Activated CD4-positive, alpha-beta T cell treated with anti-CD3 and anti-CD28 coated beads, Interleukin-2, Interleukin-6, amounts not matched to agents 100 ng/mL and 50 ng/mL, durations not matched to agents 16 hours and 8 hours (primary cell): ENCODE data around the gene PRPF31.
A peak's percentile ranks its signal among the peaks of the same experiment; 100 is the strongest.

Experiments used
- DNase-seq: peaks from one replicate; pipeline ENCODE4 v3.0.0-alpha.2; 2020

The PRPF31 gene

DNA sequence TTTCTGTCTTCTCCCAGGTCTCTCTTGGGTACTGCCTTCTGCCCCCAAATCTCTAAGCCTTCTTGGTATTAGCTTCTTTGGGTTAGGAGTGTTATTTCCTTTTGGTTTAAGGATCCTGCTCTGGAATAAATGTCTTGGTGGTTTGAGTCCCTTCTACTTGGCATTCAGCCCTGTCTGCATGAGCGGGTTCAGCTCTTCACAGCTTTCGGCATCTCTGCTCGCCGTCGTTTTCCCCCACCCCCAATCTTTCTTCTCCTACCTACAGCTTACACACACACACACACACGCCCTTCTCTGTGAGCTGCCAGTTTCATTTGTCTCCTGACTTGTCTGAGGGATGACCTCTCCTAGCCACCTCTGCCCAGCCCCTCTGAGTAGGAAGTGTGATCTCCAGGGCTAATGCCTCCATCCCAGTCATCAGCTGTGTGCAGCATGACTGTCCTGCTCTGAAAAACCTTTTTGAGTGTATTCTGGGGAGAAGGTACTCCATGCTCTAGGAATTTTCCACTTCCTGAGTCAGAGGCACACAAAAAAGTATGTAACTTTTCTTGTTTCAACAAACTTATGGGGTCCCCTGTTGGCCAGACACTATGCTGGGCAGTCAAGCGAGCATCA, 26.7 kb downstream of the PRPF31 start:
- DNase-seq, result no peak

DNA sequence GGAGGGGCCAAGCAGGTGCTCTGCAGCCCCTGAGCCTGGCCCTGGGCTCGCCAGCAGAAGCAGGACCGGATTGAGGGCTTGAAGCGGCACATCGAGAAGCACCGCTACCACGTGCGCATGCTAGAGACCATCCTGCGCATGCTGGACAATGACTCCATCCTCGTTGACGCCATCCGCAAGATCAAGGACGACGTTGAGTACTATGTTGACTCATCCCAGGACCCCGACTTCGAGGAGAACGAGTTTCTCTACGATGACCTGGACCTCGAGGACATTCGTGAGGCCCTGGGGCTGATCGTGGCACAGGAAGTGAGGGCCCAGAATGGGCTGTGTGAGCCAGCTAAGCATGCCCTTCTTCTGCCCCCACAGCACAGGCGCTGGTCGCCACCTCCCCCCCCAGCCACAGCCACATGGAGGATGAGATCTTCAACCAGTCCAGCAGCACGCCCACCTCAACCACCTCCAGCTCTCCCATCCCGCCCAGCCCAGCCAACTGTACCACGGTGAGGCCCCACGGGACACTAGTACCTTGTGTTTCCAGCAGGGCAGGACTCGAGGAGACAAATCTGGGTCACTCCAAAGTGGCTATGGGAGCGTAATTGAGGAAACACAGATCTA, 30.1 kb downstream of the PRPF31 start:
- DNase-seq, result no peak

DNA sequence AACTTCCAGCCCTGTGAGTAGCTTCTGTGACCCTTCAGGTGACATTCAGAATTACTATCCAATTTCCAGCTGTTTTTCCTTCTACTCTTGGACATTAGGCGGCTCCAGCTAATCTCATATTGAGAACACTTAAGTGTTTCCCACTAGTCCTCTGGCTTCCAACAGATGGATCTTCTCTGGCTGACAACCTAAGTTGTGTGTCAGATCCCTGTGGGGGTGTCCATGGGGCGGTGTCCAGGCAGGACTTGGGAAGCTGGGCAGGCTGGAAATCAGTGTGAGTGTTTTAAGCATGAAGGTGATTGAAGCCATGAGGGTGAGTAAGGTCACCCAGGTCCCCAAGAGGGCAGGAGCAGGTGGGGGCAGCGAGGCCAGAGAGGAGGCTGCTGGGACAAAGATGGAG, 32.1 kb downstream of the PRPF31 start:
- no peak for DNase-seq

DNA sequence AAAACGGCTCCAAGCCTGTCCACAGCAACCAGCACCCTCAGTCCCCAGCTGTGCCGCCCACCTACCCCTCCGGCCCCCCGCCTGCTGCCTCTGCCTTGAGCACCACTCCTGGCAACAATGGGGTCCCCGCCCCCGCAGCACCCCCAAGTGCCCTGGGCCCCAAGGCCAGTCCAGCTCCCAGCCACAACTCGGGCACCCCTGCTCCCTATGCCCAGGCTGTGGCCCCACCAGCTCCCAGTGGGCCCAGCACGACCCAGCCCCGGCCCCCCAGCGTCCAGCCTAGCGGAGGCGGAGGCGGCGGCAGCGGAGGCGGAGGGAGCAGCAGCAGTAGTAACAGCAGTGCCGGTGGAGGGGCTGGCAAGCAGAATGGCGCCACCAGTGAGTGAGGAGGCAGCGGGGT, 32.6 kb downstream of the PRPF31 start:
- no peak for DNase-seq

DNA sequence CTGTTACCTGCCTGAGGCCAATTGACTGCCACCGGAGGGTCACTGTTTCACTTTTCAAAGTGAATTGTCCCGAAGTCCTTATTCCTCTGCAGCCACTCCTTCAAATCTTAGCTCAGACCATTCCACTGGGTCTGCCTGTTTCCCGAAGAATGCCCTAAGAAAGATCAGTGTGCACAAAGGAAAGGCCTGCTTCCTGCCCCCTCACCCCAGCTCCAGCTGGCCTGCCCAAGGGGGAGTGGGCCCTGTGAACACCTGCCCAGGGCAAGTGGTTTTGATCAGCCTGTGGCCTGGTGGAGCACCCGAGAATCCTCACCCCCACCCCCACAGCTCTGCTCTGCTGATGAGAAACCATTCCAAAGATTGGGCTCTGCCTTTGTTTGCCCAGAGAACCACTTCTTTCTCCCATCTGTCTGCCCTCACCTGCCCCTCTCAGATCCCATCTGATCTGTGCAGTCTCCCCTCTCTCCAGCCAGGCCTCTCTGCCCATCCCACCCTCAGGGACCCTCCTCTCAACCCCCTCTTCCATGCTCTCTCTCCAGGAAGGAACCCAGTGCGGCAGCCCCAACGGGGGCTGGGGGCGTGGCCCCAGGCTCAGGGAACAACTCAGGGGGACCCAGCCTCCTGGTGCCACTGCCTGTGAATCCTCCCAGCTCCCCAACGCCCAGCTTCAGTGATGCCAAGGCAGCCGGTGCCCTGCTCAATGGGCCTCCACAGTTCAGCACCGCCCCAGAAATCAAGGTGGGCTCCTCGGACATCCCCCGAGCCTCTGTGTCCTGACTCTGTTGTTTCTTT, 33.7 kb downstream of the PRPF31 start:
- DNase-seq, result no peak

DNA sequence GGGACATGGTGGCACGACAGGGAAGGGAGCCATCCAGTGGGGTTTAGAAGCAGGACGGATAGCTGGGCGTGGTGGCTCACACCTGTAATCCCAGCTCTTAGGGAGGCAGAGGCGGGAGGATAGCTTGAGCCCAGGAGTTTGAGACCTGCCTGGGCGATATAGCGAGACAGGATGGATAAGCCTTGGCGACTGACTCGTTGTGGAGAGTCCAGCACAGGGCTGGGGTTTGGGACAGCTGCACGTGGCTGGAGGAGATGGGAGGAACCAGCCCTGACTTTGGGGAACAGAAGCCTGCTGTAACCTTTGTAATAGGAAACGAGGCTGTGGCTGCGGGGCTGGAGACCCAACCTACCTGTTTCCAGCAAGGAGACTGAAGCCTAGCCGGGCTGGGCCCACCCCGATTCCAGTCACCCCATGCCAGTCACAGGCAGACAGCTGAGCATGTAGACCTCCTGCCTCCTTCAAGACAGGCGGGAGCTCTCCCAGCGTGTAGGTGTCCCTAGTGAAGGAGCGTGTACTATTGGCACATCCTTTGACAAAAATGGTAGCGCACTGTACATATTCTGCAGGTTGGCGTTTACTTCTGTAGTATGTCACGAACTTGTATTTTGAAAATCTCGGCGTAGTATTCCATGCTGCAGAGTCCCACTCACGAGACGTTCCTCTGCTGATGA, 35.9 kb downstream of the PRPF31 start:
- no peak for DNase-seq

DNA sequence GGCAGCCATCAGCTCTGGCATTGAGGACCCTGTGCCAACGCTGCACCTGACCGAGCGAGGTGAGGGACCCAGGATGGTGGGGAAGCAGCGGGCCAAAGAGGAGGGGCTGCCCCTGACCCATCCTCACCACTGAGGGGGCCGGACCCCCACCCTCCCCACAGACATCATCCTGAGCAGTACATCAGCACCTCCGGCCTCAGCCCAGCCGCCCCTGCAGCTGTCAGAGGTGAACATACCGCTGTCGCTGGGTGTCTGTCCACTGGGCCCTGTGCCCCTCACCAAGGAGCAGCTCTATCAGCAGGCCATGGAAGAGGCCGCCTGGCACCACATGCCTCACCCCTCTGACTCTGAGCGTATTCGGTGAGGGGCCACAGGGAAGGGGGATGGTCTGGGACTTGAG, 36.7 kb downstream of the PRPF31 start:
- DNase-seq, result no peak

DNA sequence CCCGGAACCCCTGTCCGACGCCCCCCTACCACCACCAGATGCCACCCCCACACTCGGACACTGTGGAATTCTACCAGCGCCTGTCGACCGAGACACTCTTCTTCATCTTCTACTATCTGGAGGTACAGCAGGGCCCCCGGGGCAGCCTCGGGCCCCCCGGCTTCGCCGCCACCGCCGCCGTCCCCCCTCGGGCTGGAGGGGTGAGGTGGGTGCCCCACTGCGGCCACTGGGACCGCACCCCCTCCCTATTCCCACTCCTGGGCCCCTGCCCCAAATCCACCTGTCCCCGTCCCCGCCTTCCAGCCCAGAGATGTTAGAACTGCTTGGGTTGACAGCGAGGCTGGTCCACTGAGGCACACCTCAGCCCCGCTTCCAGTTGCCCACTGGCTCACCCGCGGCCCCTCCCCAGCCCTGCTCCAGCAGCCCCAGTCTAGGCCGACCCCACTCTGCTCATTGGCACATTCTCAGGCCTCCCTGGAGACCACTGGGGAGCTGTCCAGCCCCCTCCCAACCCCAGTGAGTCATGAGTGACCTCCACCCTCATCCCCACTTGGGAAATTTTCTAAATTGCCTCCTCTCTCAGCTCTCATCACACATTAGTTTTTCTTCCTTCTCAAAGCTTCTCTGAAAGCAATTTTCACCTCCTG, 37.4 kb downstream of the PRPF31 start:
- no peak for DNase-seq

DNA sequence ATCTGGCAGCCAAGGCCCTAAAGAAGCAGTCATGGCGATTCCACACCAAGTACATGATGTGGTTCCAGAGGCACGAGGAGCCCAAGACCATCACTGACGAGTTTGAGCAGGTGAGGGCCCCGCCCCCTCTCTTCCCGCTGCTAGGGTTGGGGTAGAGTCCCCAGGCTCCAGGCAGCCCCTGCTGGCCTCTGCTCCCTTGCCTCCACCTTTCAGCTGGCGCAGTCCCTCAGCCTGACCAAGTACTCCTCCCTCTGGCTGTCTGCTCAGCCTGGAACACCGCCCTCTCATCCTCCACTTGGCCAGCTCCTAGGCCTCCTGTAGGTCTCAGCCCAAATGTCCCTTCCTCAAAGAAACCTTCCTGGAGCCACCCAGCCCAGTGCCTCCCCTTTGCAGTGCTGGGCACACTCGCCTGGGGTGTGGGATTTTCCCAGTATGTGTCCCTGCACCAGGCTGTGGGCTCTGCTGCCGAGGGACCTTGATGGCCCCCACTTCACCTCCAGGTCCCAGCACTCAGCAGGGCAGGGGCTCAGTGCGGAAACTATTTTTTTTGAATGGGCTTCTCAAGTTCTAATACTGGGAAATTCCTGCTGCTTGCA, 38.3 kb downstream of the PRPF31 start:
- no peak for DNase-seq

DNA sequence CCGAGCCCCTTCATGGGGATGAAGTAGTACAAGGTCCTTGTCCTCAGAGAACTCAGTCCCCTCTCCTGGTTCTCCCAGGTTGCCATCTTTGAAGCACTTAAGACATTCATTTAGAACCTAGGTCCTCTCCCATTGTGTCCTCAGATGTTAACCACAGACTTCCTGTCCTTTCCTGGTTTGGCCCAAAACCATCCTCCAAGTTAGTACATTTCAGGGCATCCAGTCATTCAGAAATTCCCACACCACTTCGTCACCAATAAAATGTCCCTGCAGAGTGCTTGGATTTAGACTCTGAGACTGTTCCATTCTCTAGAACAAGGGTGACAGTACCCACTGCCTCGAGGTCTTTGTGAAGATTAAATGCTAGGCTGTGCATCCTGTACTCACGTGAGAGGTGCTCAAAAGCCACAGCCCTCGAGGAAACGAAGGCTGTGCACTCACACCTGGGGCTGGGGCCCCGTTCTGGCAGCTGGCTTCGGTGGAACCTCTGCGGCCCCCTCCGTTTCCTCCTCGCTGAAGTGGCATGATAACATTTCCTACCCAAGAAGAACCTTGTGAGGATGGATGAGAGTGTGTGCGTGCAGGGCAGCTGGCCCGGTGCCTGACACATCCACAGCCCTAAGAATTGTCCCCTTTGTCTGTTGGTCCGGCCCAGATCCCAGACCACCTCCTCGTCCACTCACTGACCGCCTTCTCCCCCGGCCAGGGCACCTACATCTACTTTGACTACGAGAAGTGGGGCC, 39.2 kb downstream of the PRPF31 start:
- peak; percentile 32 for DNase-seq

DNA sequence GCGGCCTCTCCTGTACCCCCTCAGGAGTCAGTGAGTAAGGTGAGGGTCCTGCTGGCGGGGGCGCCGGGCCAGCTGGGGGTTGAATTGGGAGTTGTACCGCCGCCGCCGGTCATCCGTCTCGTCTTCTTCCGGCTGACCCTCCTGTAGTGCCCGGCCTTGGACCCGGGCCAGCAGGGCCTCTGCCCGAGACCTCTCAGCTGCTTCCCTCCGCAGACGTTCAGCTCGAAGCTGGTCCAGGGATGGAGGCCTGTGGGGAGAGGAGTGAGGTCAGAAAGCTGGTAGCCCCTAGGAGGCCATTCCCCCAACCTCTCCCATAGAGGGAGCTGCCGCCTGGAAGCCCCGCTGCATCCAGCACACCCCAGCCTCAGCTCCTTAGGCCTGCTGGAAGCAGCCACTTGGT, 40.1 kb downstream of the PRPF31 start:
- no peak for DNase-seq

DNA sequence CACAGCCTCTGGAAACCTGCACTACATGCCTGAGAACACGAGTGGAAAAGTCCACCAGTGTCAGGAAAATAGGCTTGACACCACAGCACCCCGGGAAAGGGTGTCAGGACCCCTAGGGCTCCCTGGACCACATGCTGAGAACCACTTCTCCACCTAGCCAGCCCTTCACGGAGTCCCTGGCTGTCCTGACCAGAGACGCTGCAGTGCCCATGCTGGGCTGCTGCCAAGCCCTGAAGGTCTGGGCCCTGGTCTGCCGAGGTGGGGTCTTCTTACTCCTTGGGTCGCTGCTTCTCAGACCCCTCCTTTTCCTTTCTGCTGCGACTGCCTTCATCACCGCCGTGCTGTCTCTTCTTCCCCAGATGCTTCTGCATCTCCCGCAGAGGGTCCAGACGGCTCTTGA, 40.9 kb downstream of the PRPF31 start:
- DNase-seq, result no peak

DNA sequence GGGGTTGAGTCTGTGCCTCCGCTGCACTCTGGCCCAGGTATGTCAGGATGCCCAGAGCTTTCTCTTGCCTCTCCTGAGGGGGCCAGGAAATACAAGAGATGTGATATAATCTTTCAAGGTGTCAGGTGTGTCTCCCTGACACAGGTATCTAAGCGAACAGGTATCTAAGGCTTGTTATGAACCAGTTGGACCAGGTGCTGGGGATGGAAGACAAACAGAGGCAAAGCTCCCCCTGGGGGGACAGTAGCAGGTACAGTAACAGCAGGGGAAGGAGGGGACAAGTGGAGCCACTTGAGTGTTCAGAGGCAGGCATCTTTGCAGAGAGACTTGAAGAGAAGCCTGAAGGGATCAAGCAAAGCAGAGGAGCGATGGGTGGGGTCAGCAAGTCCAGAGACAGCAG, 41.4 kb downstream of the PRPF31 start:
- DNase-seq, result no peak

DNA sequence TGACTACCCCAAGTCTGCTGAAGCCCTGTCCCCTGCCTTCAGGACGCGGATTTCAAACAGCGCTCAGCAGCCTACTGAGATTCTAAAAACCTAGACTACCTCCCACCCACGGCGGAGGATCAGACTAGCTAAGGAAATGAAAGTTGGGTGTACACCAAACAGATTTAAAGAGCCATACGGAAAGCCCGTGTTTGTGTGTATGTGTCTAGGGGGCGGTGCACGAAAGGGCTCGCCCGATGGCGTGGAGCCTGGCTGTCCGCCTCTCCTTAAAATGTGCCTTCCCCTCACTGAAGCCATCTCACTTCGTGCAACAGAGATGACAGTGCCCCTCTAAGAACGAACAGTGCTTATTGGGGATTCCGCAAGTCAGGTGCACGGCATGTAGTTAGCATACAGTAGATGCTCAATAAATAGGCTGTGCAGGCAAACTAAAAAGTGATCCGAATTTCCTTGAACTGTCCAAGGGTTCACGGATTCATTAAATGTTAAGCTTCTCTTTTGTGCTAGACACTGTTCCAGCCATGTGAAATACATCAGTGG, 43.3 kb downstream of the PRPF31 start:
- DNase-seq, result peak; percentile 43

DNA sequence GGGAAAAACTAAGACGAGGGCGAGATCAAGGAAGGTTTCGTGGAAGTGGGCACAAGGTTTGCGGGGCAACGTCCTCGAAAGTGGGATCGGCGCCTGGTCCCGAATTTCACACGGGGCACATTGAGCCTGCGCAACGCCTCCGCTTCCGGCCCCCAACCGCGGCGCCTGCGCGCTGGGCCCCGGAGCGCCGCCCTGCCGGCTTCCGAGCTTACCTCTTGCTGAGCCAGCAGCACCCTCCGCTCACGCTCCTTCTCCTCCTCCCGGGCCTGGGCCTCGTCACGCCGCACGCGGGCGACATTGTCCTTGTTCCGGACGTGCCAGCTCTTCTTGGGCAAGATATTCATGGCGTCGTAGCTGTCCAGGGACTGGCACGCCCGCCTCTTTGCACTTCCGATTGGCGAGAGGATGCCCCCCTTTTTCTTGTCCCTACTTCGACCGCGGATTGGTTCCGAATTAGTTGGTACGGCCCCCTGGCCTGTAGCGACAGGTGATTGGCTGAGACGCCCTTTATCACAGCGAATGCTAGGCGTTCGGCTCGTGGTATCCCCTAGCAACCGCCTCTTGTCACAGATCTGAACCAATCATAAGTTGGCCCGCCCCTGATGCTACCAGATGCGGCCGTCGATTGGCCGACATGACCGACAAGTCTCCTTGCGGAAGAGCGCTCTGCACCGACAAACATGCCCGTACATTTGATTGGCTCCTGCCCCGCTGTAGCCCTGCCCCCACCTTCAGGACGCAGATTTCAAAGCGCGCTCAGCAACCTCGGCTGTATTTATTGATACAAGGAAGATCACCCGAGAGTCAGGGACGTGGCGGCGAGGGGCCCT, 44.0 kb downstream of the PRPF31 start, which contains the start of gene LENG1:
LENG1 (minus strand) TSS at position 370 of the 830 bp plus-strand sequence; CDS start at position 344, 26 bp downstream.
- peak; percentile 100 for DNase-seq

DNA sequence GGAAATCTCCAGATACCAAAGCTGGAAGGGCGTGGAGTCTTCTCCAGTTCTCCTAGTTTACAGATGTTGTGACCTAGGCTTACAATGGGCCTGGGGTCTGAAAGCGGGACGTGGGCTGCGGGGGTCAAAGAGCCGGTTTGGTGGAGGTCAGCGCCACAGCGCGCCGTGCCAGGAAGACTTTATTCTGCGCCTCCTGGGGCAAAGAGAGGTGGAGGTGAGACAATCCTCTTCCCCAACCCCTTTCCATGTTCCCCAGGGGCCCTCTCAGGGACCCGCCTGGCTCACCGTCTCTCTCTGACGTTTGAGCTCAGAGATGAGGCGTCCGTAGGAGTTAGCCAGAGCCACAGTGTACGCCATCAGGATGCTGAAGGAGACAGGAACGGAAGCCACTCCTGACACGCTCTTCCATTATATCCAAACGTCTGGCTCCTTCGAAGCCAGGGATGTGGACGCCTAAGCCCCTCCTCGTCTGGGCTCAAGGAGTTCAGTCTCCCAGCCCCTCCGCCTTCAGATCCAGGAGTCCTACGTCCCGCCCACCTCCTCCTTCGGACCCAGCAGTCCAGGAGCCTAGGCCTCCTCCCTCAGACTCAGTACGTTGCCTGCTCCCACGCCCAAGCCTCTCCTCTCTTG, 44.7 kb downstream of the PRPF31 start:
- DNase-seq, result peak; percentile 24

DNA sequence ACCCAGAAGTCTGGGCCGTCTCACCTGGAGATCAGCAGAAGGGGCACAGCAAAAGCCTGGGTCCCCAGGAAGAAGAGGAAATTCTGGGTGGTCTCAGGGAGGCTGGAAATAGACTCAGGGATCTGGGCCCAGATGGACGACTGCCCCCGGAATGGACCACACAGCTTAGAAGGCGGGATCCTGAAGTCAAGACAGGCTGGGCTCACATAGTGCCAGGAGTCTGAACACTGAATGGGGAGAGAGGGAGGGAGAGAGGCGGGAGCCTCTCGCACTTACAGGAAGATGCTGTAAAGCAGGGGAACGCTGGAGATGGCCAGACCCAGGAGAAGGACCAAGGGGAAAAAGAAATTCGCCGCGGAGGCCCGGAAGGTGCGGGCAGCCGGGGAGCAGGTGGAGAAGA, 45.3 kb downstream of the PRPF31 start:
- no peak for DNase-seq

DNA sequence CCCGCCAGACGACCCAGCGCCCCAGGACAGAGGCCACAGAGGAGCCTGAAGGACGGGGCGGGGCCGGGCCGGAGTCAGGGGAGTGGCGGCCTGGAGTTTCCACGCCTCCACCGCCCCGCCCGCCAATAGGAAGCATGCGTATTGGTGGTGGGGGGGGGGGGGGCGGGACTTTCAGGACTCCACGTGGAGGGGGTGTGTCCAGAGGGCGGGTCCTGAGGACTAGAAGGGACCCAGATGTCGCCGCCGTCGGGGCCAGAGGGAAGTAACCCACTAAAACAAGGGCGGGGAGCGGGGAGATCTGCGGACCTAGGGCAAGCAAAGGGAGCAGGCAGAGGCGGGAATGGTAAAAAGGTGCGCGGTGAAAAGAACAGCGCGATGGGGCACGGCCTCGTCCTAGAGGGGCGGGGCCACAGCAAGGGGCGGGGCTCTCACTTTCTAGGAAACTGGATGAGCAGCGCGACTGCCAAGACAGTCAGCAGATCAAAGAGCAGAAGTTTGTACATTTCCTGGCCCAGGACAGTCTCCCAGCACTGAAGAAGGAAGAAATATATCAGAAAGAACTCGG, 46.8 kb downstream of the PRPF31 start:
- DNase-seq, result peak; percentile 83

DNA sequence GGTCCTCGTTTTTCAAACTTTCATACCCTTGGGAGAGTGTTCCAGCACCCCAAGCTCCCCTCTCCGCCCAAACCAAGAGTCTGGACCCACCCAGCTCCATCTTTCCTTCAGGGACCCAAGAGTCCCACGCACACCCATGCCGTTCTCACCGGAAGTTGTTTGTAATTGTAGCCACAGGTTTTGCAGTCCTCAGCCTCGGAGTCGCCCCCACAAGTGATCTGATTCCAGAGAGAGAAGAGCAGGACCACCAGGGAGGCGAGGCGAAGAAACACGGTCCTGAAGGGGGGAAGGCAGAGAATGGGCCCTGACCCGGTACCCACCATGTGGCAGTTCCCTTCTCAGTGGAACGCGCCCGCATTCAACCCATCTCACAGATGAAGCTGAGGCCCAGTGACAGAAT, 47.3 kb downstream of the PRPF31 start:
- DNase-seq, result no peak
